Activated CD4-positive, alpha-beta T cell treated with anti-CD3 and anti-CD28 coated beads, Interleukin-2, amount 50 U/mL, for 1 hour (primary cell): Measurements from ENCODE around the gene TNFRSF12A.

Experiments
- DNase-seq: peaks from one replicate; pipeline ENCODE4 v3.0.0-alpha.2; 2020

The TNFRSF12A gene

GRCh38 chr16:3027489-3027795, 7.3 kb downstream of the TNFRSF12A start:
- DNase-seq = no peak

DNA sequence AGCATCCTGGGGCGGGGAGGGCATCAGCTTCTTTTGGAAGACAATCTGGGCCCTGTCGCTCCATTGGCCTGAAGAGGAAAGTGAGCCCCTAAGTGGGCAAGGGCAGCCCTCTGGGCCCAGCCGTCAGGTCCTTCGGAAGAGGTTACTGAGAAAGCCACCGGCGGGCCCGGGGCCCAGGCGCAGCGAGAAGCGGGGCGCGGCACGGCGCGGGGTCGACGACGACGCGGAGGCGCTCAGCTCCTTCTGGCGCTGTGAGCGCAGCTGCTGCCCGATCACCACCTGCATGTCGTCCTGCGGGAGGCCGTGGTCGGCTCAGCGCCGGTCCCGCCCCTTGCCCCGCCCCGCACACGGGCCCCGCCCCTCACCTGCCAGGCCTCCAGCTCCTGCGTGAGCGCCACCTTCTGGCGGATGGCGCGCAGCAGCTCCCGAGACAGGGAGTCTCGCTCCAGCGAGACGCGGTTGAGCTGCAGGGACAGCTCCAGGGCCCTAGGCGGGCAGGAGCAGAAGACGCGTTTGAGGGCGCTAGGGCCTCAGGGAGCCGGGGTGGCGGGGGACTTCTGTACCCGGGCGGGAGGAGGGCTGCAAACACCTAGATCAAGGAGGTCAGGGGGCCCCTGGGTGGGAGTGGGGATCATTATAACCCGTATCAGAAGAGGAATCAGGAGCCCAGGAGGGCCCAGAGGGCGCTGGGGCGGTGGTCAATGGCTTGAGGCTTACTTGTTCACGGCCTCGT, 8.0 kb downstream of the TNFRSF12A start:
- DNase-seq = peak; percentile 88

DNA sequence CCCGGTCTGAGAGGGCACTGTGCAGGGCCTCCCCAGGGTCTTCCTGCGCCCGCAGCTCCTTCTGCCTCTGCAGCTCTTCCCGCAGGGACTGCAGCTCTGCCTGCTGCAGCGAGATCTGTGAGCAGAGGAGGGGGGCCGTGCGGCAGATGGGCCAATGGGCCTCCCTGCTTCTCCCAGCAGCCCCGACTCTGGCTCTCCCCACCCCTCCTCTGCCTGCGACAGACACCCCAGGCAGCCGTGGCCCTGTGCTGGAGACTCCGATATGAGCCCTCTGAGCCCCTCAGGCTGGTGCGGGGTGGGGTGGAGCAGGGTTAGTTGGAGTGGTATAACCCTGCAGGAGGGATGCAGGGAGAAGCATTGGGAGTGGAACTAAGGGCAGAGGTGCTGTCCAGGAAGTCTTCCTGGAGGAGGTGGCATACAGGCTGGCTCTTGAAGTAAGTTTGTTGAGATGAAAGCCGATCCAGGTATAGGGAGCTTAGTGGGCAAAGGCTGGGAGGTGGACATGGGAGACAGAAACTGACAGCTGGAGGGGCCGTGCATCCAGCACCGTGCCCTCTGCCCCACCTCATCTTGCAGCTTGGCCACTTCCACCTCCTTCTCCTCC, 8.7 kb downstream of the TNFRSF12A start:
- DNase-seq = no peak

- no peak for DNase-seq
Measured at GRCh38 chr16:3029491-3030221, 9.5 kb downstream of the TNFRSF12A start.

- no peak for DNase-seq
Measured at GRCh38 chr16:3030222-3031212, 10.3 kb downstream of the TNFRSF12A start.

DNA sequence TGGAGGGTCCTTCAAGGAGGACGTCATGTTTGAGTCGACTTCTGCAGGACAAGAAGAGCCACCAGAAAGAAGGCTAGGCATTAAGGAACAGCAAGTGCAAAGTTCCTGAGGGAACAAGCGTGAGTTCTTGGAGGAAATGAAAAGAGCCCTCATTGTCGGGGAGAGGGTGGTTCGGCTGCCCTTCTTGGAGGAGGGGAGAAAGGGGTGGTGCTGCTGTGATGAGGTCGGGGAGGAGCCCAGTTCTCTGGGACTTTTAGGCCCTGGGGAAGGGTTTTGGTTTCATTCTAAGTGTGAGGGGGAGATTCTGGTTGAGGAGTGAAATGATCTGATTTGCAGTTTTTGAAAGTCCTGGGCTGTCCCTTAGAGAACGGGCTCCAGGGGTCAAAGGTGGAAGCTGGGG, 12.5 kb downstream of the TNFRSF12A start:
- DNase-seq = no peak

GRCh38 chr16:3035289-3035971, 15.3 kb downstream of the TNFRSF12A start:
- DNase-seq = no peak

DNA sequence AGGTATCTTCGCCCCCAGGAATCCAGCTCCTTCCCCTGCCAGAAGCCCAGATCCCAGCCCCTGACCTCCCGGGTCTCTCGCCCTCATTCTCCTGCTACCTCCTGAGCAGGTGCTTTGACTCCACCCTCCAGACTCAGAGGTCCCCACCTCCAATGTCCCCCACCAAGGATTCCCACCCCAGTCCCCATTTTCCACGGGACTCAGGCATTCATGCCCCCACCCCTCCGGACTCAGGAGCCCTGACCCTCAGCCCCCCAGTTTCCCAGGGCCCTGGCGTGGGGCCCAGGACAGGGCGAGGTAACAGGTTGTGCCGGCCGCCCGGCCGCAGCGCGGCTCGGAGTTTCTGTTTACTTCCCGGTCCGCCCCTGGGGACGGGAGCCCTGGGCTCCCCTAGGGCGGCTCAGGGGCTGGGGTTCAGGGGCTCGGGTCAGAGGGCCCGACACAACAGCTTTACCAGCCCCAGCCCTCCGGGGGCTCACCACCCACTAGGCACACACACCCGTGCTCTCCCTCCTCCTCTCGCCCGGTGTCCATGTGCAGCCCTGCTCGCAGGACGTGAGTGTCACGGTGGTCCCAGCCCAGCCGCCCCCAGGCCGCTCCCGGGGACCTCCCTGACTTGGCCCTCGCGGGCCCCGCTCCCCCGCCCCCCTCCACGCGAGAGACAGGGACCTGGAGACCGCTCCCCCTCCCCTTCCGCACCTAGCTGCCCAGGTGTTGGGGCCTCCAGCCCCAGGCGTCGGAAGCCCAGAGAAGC, 16.0 kb downstream of the TNFRSF12A start:
- no peak for DNase-seq

DNA sequence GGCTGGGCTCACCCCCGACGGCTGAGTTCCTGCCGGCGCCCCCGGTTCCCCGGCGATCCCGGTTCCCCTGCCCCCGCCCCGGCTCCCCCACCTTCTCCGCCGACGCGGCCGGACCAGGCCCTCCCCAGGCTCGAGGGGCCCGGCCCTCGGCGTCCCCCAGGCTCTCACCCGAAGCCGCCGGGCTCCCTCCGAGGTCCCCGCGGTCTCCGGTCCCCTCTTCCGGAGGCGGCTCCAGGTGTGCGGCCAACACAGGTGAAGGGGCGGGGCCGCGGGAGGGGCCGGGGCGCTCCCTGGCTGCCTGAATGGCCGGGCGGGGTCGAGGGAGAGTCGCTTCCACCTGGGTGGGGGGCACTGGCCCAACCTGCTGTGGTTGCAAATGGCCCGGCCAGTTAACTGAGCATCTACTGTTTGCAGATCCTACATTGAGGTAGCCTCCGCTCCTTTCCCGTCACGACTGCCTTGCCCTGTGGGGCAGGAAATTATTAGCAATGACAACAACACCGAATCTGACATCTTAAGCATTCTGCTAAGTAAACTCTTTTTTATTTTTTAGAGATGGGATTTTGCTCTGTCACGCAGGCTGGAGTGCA, 16.7 kb downstream of the TNFRSF12A start, which contains the start of gene BICDL2:
Gene BICDL2 (minus strand): TSS at position 219 of the 590 bp plus-strand sequence. CDS start 1,448 bp downstream, outside the sequence.
- DNase-seq = no peak

GRCh38 chr16:3038256-3038655, 18.1 kb downstream of the TNFRSF12A start:
- DNase-seq = no peak

GRCh38 chr16:3038896-3039295, 18.7 kb downstream of the TNFRSF12A start:
- DNase-seq = no peak

- no peak for DNase-seq
Measured at GRCh38 chr16:3042376-3042775, 22.2 kb downstream of the TNFRSF12A start.

- DNase-seq = no peak
Measured at GRCh38 chr16:3044708-3045107, 24.5 kb downstream of the TNFRSF12A start.

DNA sequence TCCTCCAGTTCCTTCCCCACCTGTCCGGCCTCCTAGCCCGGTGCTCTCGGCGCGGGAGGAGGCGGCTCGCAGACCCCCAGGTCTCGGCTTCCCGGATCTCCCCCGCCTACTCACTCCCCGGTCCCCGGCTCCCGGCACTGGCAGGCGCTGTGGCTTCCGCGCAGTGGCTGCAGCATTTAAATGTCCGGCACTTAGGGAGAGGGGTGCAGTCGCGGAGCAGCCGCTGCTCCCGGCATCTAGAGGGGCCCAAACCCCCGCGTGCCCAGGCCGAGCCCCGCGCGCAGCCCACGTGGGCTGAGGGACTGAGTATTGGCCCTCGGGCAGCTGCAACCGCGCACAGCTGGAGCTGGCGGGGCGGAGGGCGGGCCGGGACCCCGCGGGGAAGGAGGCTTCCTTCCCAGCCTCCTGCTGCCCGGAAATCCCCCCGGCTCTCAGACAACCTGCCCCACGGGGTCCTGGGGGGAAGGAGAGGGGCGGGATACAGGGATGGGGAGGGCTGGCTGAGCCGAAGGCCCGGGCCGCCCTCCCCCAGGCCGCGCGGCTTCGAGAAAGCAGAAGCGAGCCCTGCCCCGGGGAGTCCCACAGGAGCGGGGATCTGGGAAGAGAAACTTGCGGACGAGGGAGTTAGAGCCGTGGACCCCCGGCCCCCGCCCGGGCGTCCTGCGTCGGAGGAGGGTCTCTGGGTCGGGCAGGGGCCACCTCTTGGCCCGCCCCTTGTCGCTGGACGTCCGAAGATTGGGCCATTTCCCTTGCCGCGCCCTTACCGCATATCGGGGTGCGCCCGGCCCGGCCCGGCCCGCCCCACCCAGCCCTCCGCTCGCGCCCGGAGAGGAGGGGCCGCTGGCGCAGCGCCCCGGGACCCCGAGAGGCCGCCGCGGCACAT, 25.8 kb downstream of the TNFRSF12A start, which contains the start of gene MMP25:
Gene MMP25 (plus strand): TSS at position 804 of the 883 bp plus-strand sequence. CDS start 357 bp downstream, outside the sequence.
- no peak for DNase-seq

DNA sequence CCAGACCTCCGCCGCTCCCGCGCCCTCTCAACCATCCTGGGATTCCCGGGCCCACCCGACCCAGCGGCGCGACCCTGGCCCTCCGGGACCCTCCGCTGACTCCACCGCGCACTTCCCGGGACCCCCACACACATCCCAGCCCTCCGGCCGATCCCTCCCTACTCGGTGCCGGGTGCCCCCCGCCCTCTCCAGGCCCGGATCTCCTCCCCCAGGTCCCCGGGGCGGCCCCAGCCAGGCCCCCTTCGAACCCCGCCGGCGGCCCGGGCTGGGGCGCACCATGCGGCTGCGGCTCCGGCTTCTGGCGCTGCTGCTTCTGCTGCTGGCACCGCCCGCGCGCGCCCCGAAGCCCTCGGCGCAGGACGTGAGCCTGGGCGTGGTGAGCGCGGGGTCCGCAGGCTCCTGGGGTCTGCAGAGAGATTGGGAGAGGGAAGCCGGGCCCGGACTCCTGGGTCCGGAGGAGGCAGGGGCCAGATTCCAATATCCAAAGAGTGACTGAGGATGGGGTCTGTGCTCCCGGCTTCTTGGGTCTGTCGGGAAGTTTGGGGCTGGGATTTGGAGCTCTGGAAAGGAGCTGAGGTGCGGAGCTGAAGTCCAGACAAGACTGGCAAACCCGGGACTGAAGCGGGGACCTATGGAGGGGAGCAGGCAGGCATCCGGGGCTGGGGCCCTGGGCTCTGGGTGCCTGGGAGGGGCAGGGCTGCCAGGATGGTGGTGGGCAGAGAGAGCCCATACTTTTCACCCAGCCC, 26.6 kb downstream of the TNFRSF12A start:
- DNase-seq = no peak

DNA sequence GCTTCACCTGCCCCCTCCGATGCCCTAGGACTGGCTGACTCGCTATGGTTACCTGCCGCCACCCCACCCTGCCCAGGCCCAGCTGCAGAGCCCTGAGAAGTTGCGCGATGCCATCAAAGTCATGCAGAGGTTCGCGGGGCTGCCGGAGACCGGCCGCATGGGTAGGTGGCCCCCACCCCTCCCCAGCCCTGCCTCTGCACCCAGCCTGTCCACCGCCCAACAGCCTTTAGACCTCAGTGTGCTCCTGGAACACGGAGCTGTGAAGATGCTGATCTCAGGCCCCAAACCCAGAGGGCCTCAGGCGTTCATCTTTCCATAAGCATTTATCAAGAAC, 27.2 kb downstream of the TNFRSF12A start:
- DNase-seq = no peak

DNA sequence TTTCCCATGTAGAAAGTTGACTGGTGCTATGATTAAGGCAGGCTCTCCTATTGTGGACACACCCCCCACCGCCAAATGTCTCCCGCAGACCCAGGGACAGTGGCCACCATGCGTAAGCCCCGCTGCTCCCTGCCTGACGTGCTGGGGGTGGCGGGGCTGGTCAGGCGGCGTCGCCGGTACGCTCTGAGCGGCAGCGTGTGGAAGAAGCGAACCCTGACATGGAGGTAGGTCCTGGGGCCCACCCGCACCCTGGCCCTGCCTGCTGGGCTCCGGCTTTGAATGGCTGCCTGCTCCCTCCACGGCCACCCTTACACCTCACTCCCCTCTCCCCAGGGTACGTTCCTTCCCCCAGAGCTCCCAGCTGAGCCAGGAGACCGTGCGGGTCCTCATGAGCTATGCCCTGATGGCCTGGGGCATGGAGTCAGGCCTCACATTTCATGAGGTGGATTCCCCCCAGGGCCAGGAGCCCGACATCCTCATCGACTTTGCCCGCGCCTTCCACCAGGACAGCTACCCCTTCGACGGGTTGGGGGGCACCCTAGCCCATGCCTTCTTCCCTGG, 29.8 kb downstream of the TNFRSF12A start:
- no peak for DNase-seq

GRCh38 chr16:3050487-3050886, 30.3 kb downstream of the TNFRSF12A start:
- no peak for DNase-seq

DNA sequence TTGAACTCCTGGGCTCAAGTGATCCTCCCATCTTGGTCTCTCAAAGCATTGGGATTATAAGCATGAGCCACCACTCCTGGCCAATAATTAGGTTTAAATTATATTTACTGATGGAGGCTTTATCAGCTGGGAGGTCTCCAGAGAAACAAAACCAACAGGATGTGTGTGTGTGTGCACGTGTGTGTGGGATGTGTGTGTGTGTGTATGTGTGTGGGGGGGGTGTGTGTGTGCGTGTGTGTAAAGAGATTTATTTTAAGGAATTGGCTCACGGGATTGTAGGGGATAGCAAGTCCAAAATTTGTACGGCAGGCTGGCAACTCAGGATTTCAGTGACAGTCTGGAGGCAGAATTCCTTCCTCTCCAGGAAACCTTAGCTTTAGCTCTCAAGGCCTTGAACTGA, 30.8 kb downstream of the TNFRSF12A start:
- no peak for DNase-seq
